H9 (cell line): ENCODE data around the gene PALS1. TPM values are rescaled to one million over a fixed set of nuclear protein-coding genes. Genes with fewer than 3 reads are reported as not detected.

ENCODE experiments used
- DNase-seq: peaks from one replicate; pipeline ENCODE4 v3.0.0-alpha.2; 2017
- H2AFZ ChIP-seq: one replicate; pipeline ENCODE4 v1.6.1; 2013; ENCODE audit warnings: mild to moderate bottlenecking, low read length, control low read depth, moderate library complexity
- H2AK5ac ChIP-seq: 2 replicates; pipeline ENCODE4 v1.6.1; 2013; ENCODE audit warnings: low read length, control low read depth, mixed read lengths; ENCODE audit not compliant: insufficient read length
- H2BK120ac ChIP-seq: one replicate; pipeline ENCODE4 v1.6.1; 2013; ENCODE audit warnings: low read depth, mild to moderate bottlenecking, low read length, control low read depth, inconsistent platforms; ENCODE audit not compliant: poor library complexity, severe bottlenecking
- H2BK12ac ChIP-seq: 2 replicates; pipeline ENCODE4 v1.6.1; 2013; ENCODE audit warnings: low read length, control low read depth, mixed read lengths, low read depth; ENCODE audit not compliant: insufficient read length
- H2BK15ac ChIP-seq: 2 replicates; pipeline ENCODE4 v1.6.1; 2013; ENCODE audit warnings: low read depth, low read length, control low read depth
- H2BK20ac ChIP-seq: one replicate; pipeline ENCODE4 v1.6.1; 2013; ENCODE audit warnings: low read depth, mild to moderate bottlenecking, low read length, control low read depth, inconsistent platforms; ENCODE audit not compliant: poor library complexity, severe bottlenecking
- H2BK5ac ChIP-seq: 2 replicates; pipeline ENCODE4 v1.6.1; 2013; ENCODE audit warnings: low read length, control low read depth, mixed read lengths; ENCODE audit not compliant: insufficient read length
- H3K14ac ChIP-seq: 2 replicates; pipeline ENCODE4 v1.6.1; 2013; ENCODE audit warnings: low read length, control low read depth; ENCODE audit not compliant: insufficient read depth
- H3K18ac ChIP-seq: 2 replicates; pipeline ENCODE4 v1.6.1; 2013; ENCODE audit warnings: low read depth, mild to moderate bottlenecking, mixed read lengths, low read length, control low read depth; ENCODE audit not compliant: insufficient read length
- H3K23ac ChIP-seq: 2 replicates; pipeline ENCODE4 v1.6.1; 2013; ENCODE audit warnings: low read length, control low read depth, mixed read lengths, low read depth; ENCODE audit not compliant: insufficient read length
- H3K23me2 ChIP-seq: 2 replicates; pipeline ENCODE4 v1.6.1; 2013; ENCODE audit warnings: low read depth, mild to moderate bottlenecking, mixed read lengths, low read length, control low read depth; ENCODE audit not compliant: insufficient read length, poor library complexity, severe bottlenecking
- H3K27ac ChIP-seq: 2 replicates; pipeline ENCODE4 v1.5.1; 2013; ENCODE audit warnings: low read length, control low read depth, mixed read lengths, low read depth; ENCODE audit not compliant: insufficient read length
- H3K27me3 ChIP-seq: 2 replicates; pipeline ENCODE4 v1.6.1; 2013; ENCODE audit warnings: low read length, control low read depth, inconsistent platforms; ENCODE audit not compliant: insufficient read depth
- H3K4ac ChIP-seq: 2 replicates; pipeline ENCODE4 v1.6.1; 2013; ENCODE audit warnings: low read depth, mild to moderate bottlenecking, control low read depth, inconsistent platforms, low read length, moderate library complexity
- H3K4me1 ChIP-seq: 2 replicates; pipeline ENCODE4 v1.6.1; 2013; ENCODE audit warnings: low read length, control low read depth, inconsistent platforms; ENCODE audit not compliant: insufficient read depth
- H3K4me2 ChIP-seq: 2 replicates; pipeline ENCODE4 v1.6.1; 2013; ENCODE audit warnings: low read length, control low read depth, mixed read lengths; ENCODE audit not compliant: insufficient read length, insufficient read depth
- H3K56ac ChIP-seq: 2 replicates; pipeline ENCODE4 v1.6.1; 2013; ENCODE audit warnings: low read depth, mild to moderate bottlenecking, mixed read lengths, low read length, control low read depth; ENCODE audit not compliant: insufficient read length
- H3K79me1 ChIP-seq: 2 replicates; pipeline ENCODE4 v1.6.1; 2013; ENCODE audit warnings: low read depth, mild to moderate bottlenecking, moderate library complexity, low read length, control low read depth, inconsistent platforms; ENCODE audit not compliant: insufficient read depth, poor library complexity, severe bottlenecking
- H3K79me2 ChIP-seq: 2 replicates; pipeline ENCODE4 v1.6.1; 2013; ENCODE audit warnings: low read length, control low read depth, inconsistent platforms; ENCODE audit not compliant: insufficient read depth
- H3K9ac ChIP-seq: 2 replicates; pipeline ENCODE4 v1.6.1; 2013; ENCODE audit warnings: low read length, control low read depth, mixed read lengths; ENCODE audit not compliant: insufficient read length; ENCODE audit errors: extremely low read depth
- H3K9me3 ChIP-seq: one replicate; pipeline ENCODE4 v1.6.1; 2013; ENCODE audit warnings: low read depth, low read length, inconsistent platforms; ENCODE audit not compliant: control insufficient read depth
- H3T11ph ChIP-seq: one replicate; pipeline ENCODE4 v1.6.1; 2013; ENCODE audit warnings: mild to moderate bottlenecking, low read length, control low read depth, inconsistent platforms
- H4K20me1 ChIP-seq: one replicate; pipeline ENCODE4 v1.6.1; 2013; ENCODE audit not compliant: control insufficient read depth, insufficient read length, insufficient read depth
- H4K5ac ChIP-seq: 2 replicates; pipeline ENCODE4 v1.6.1; 2013; ENCODE audit warnings: low read depth, mild to moderate bottlenecking, mixed read lengths, low read length, control low read depth; ENCODE audit not compliant: insufficient read length
- H4K8ac ChIP-seq: replicated peaks from 2 replicates; pipeline ENCODE4 v1.6.1; 2013; ENCODE audit warnings: low read length, control low read depth, mixed read lengths, low read depth; ENCODE audit not compliant: insufficient read length
- H4K91ac ChIP-seq: 2 replicates; pipeline ENCODE4 v1.6.1; 2013; ENCODE audit warnings: low read depth, mild to moderate bottlenecking, moderate library complexity, mixed read lengths, low read length, control low read depth; ENCODE audit not compliant: insufficient read length
- H3K27ac Mint-ChIP-seq, 3 experiments: 2 replicates in 2 of 3; 3 replicates in 1 of 3; pipeline ENCODE4 v1.8.0; 2020 to 2021; ENCODE audit warnings: mixed read lengths in 3 of 3, mild to moderate bottlenecking in 1 of 3, moderate library complexity in 1 of 3
- H3K27me3 Mint-ChIP-seq: 2 replicates; pipeline ENCODE4 v1.8.0; 2021; ENCODE audit warnings: low read depth, mild to moderate bottlenecking, moderate library complexity, mixed read lengths
- H3K36me3 Mint-ChIP-seq, 3 experiments: 2 replicates in 2 of 3; 3 replicates in 1 of 3; pipeline ENCODE4 v1.8.0; 2020 to 2021; ENCODE audit warnings: low read depth in 3 of 3, mixed read lengths in 3 of 3; ENCODE audit not compliant: insufficient read depth in 1 of 3
- H3K4me1 Mint-ChIP-seq, 2 experiments: 2 replicates each; pipeline ENCODE4 v1.8.0; 2020; ENCODE audit warnings: mixed read lengths in 2 of 2
- H3K4me3 Mint-ChIP-seq, 2 experiments: 2 replicates in 1 of 2; 3 replicates in 1 of 2; pipeline ENCODE4 v1.8.0; 2020 to 2021; ENCODE audit warnings: mild to moderate bottlenecking in 2 of 2, mixed read lengths in 2 of 2, moderate library complexity in 1 of 2
- H3K9me3 Mint-ChIP-seq, 2 experiments: 2 replicates in 1 of 2; 3 replicates in 1 of 2; pipeline ENCODE4 v1.8.0; 2020; ENCODE audit warnings: mild to moderate bottlenecking in 2 of 2, mixed read lengths in 2 of 2, moderate library complexity in 1 of 2
- CTCF ChIP-seq: fragments of 200-600 bp; sonication (generic); conservative IDR thresholded peaks from 3 replicates; pipeline ENCODE4 v1.8.0; 2021; ENCODE audit warnings: antibody characterized with exemption, mild to moderate bottlenecking
- WGBS: extraction: QIAGEN DNeasy Blood & Tissue Kit; methylation state at CpG from one replicate; pipeline ENCODE4 v1.1.7; 2013; ENCODE audit warnings: missing lambda C conversion rate, low lambda C conversion rate, mixed read lengths; ENCODE audit not compliant: insufficient read length; ENCODE audit errors: extremely low coverage; 5-methylcytosine and 5-hydroxymethylcytosine counted together
- total RNA-seq: library from RNA; stranded (reverse); gene quantifications from 2 replicates; pipeline ENCODE4 v1.2.1, GENCODE V29; 2021

Gene PALS1
- total RNA-seq, 1 experiment from 2014 or later = 18.0 TPM

- H3K56ac ChIP-seq = no peak overlapping the region
- H2BK120ac ChIP-seq = no peak overlapping the region
- no peaks in the 10 kb centered on the region for H3K9me3 ChIP-seq
- no peaks in the 10 kb centered on the region for H3K4me1 ChIP-seq
- no peak overlapping the region for H3K14ac ChIP-seq
- no peaks in the 10 kb centered on the region for H3K27me3 ChIP-seq
- H2BK5ac ChIP-seq = no peak overlapping the region
- no peak overlapping the region for H2BK15ac ChIP-seq
- no peak overlapping the region for H2BK12ac ChIP-seq
- no peak overlapping the region for H4K5ac ChIP-seq
- H2AK5ac ChIP-seq = no peak overlapping the region
- no peak overlapping the region for H3K27ac ChIP-seq
- DNase-seq = no peak
- H3K18ac ChIP-seq = no peak overlapping the region
- no peaks in the 10 kb centered on the region for H3K23me2 ChIP-seq
- no peaks in the 10 kb centered on the region for H3K4me1 Mint-ChIP-seq
- no peaks in the 10 kb centered on the region for H4K20me1 ChIP-seq
- no peaks in the 10 kb centered on the region for H3K79me2 ChIP-seq
- no peak overlapping the region for H3T11ph ChIP-seq
- no peaks in the 10 kb centered on the region for H3K36me3 Mint-ChIP-seq
- H3K9me3 Mint-ChIP-seq = no peaks in the 10 kb centered on the region
- no peak overlapping the region for H2AFZ ChIP-seq
- H4K8ac ChIP-seq = no peak overlapping the region
- H3K4me3 Mint-ChIP-seq = no peak overlapping the region
- TF ChIP-seq CTCF = no peak
- no peak overlapping the region for H3K9ac ChIP-seq
- H3K23ac ChIP-seq = no peak overlapping the region
- WGBS = no CpG with 5 or more reads among the region's 2 CpGs
- no peak overlapping the region for H3K4ac ChIP-seq
- no peak overlapping the region for H3K4me2 ChIP-seq
- H3K27me3 Mint-ChIP-seq = no peaks in the 10 kb centered on the region
- no peaks in the 10 kb centered on the region for H3K79me1 ChIP-seq
- no peak overlapping the region for H4K91ac ChIP-seq
- no peak overlapping the region for H2BK20ac ChIP-seq
- H3K27ac Mint-ChIP-seq = no peak overlapping the region; a peak in 1 of 7 replicates
These were observed 9.2 kb upstream of the PALS1 start for GRCh38 chr14:67232066-67232465.
